ENCODE data around the gene MED15. TPM values are rescaled to one million over a fixed set of nuclear protein-coding genes. Genes with fewer than 3 reads are reported as not detected.

The MED15 gene
- total and polyA plus RNA-seq, 2 of the 4 experiments (the other 2 are of a cell fraction) = 19.0 to 68.8 TPM

- 0 out of 2 replicates have a peak overlapping the region, but pooled peaks have one; percentile 8 for H2BK20ac ChIP-seq (ENCODE audit: low read depth, low read length)
- peaks cover 43% of the 10 kb centered on the region for H3K4me1 ChIP-seq (ENCODE audit: control insufficient read depth, insufficient read depth, low read length)
- peaks cover 72% of the 10 kb centered on the region for H4K20me1 ChIP-seq (ENCODE audit: insufficient read depth, low read length)
- 0 out of 2 replicates have a peak overlapping the region, but pooled peaks have one; percentile 72 for H2BK120ac ChIP-seq (ENCODE audit: low read depth, low read length)
- H3K9me1 ChIP-seq (ENCODE audit: insufficient read depth, low read length) = peaks cover 49% of the 10 kb centered on the region
- H4K5ac ChIP-seq (ENCODE audit: low read depth, low read length) = no peak overlapping the region; the same call in 1 of the 2 replicates
- no TSS peak for BruUV-seq (replicated peaks)
- POLR2A ChIA-PET (ENCODE audit: unreplicated experiment) = no interaction called here
- no peak overlapping the region for H2BK15ac ChIP-seq (ENCODE audit: low read depth, low read length)
- peak overlapping the region; percentile 94 for H3K27ac ChIP-seq (ENCODE audit: insufficient read depth, low read length)
- H2AK5ac ChIP-seq (ENCODE audit: low read depth, low read length) = peak overlapping the region; percentile 12; the same call in 1 of the 2 replicates
- H3K36me3 ChIP-seq (ENCODE audit: control insufficient read depth, insufficient read depth, low read length) = peaks cover 18% of the 10 kb centered on the region
- no peak for TF ChIP-seq SMC3 (IDR thresholded peaks at IDR 0.05; ENCODE audit: low read depth, low read length)
- no peak for TF ChIP-seq RCOR1 (IDR thresholded peaks at IDR 0.05; ENCODE audit: insufficient replicate concordance, low read length)
- TF ChIP-seq ELK1 (IDR thresholded peaks at IDR 0.05; ENCODE audit: borderline replicate concordance, low read depth, low read length) = no peak
- TF ChIP-seq MXI1 (IDR thresholded peaks at IDR 0.05; ENCODE audit: borderline replicate concordance, low read depth, low read length) = no peak
- TF ChIP-seq FOS (IDR thresholded peaks at IDR 0.05; ENCODE audit: low read depth, low read length) = no peak
- no peak for TF ChIP-seq RAD21 (IDR thresholded peaks at IDR 0.05; ENCODE audit: low read length)
- no peak for TF ChIP-seq USF2 (IDR thresholded peaks at IDR 0.05; ENCODE audit: low read depth, low read length)
- no peak for TF ChIP-seq CHD1 (IDR thresholded peaks at IDR 0.05; ENCODE audit: low read depth, low read length)
- no peak for TF ChIP-seq MAZ (IDR thresholded peaks at IDR 0.05; ENCODE audit: borderline replicate concordance, low read depth, low read length)
- TF ChIP-seq BHLHE40 (IDR thresholded peaks at IDR 0.05; ENCODE audit: low read depth, low read length) = no peak
- TF ChIP-seq NFE2L2 (IDR thresholded peaks at IDR 0.05; ENCODE audit: low read depth, low read length) = no peak
- no peak for TF ChIP-seq POLR2A (IDR thresholded peaks at IDR 0.05; ENCODE audit: low read depth, low read length)
- TF ChIP-seq, protein P1, sequence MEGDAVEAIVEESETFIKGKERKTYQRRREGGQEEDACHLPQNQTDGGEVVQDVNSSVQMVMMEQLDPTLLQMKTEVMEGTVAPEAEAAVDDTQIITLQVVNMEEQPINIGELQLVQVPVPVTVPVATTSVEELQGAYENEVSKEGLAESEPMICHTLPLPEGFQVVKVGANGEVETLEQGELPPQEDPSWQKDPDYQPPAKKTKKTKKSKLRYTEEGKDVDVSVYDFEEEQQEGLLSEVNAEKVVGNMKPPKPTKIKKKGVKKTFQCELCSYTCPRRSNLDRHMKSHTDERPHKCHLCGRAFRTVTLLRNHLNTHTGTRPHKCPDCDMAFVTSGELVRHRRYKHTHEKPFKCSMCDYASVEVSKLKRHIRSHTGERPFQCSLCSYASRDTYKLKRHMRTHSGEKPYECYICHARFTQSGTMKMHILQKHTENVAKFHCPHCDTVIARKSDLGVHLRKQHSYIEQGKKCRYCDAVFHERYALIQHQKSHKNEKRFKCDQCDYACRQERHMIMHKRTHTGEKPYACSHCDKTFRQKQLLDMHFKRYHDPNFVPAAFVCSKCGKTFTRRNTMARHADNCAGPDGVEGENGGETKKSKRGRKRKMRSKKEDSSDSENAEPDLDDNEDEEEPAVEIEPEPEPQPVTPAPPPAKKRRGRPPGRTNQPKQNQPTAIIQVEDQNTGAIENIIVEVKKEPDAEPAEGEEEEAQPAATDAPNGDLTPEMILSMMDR (conservative IDR thresholded peaks at IDR 0.05; ENCODE audit: low read depth, low read length) = no peak
- TF ChIP-seq CEBPB (IDR thresholded peaks at IDR 0.05; ENCODE audit: low read depth, low read length) = no peak
- TF ChIP-seq MAFK (IDR thresholded peaks at IDR 0.05; ENCODE audit: low read depth, low read length) = no peak
- no peak for TF ChIP-seq RFX5 (IDR thresholded peaks at IDR 0.05; ENCODE audit: low read depth, low read length)
- peak overlapping the region; percentile 84 for H3K4ac ChIP-seq (ENCODE audit: low read depth, low read length)
- no peak overlapping the region for H3K56ac ChIP-seq (ENCODE audit: extremely low read depth, insufficient read depth, low read length)
- in situ Hi-C loops (cut with MboI; ENCODE audit: low sequenced_read_pairs) = no loop called here
- H2AK9ac ChIP-seq (replicated peaks; ENCODE audit: low read depth, low read length, poor library complexity) = no peak overlapping the region
- H3K14ac ChIP-seq (replicated peaks; ENCODE audit: low read depth, low read length) = peak overlapping the region; percentile 75
- peak overlapping the region; percentile 67; the same call in 1 of the 2 replicates for H4K91ac ChIP-seq (ENCODE audit: insufficient read depth, low read depth, low read length)
- WGBS, 2 experiments (ENCODE audit: extremely low coverage in 2 of 2, insufficient read length in 1 of 2) = no CpG with 5 or more reads among the region's 4 CpGs
- peak overlapping the region in 1 of 2 experiments; percentile 55; a peak in 1 of 4 replicates for H4K8ac ChIP-seq (ENCODE audit: low read depth in 2 of 2, low read length in 2 of 2)
- peak overlapping the region; percentile 66 for H3K4me2 ChIP-seq (ENCODE audit: low read depth, low read length)
- no peaks in the 10 kb centered on the region for H3K27me3 ChIP-seq (ENCODE audit: control insufficient read depth, insufficient read depth, low read length)
- peak overlapping the region; percentile 85 for H2BK5ac ChIP-seq (ENCODE audit: low read depth, low read length, poor library complexity, severe bottlenecking)
- CTCF ChIA-PET = no interaction called here
- dilution Hi-C loops (cut with HindIII; ENCODE audit: low sequenced_read_pairs, unreplicated experiment) = no loop called here
- no peak overlapping the region for H3K18ac ChIP-seq (ENCODE audit: low read depth, low read length)
- H2AFZ ChIP-seq (replicated peaks; ENCODE audit: low read length, poor library complexity) = no peak overlapping the region
- DNase-seq (no peak), ATAC-seq (ENCODE audit: low read depth) (no peak; the same call in 1 of the 2 replicates)
- no peaks in the 10 kb centered on the region for H3K9me3 ChIP-seq (ENCODE audit: control insufficient read depth, insufficient read depth, low read length)
- H3K79me1 ChIP-seq (ENCODE audit: low read depth in 1 of 2, low read length in 2 of 2) = peaks cover 14 to 79% of the 10 kb centered on the region in 2 experiments; a peak in 3 of 4 replicates
- intact Hi-C loops (cut with micrococcal nuclease) = no loop called here
- peak overlapping the region; percentile 46 for H3K23ac ChIP-seq (ENCODE audit: low read depth, low read length)
- no peak overlapping the region for H3K9ac ChIP-seq (ENCODE audit: low read depth, low read length)
- H3K4me3 ChIP-seq (ENCODE audit: insufficient read depth, low read depth, low read length) = no peak overlapping the region
These were observed 18.9 kb downstream of the MED15 start for GRCh38 chr22:20526305-20526627.

Measured in IMR-90 (cell line).